ENCODE measurements around the gene POLR1C. TPM values are rescaled to one million over a fixed set of nuclear protein-coding genes. Genes with fewer than 3 reads are reported as not detected.
"Not testable (repeated sequence)": the region's sequence is repeated elsewhere in the genome, so short reads cannot be mapped to it uniquely, and the experiment has no call there.

POLR1C gene
- total RNA-seq, 1 donor from 2014 or later, result 23.5 TPM

DNA sequence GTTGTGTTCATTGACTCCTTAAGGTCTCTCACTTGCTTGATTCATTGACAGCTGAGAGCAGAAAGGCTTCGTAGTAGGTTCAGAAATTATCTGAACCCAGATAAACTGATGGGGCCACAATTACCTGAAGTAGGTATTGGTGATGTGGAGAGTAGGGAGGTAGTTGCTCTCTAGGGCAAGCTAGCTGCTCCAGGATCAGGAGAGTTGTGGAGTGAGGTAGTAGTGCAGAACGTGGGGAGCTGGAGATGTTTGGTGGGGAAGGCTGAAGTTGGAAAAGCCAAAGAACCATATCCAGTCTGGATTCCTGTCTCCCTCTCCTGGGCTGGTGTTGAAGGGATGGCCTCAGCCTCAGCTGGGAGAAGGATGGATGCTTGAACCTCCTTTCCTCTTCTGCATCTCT, 23.7 kb upstream of the POLR1C start:
- no peak for DNase-seq

DNA sequence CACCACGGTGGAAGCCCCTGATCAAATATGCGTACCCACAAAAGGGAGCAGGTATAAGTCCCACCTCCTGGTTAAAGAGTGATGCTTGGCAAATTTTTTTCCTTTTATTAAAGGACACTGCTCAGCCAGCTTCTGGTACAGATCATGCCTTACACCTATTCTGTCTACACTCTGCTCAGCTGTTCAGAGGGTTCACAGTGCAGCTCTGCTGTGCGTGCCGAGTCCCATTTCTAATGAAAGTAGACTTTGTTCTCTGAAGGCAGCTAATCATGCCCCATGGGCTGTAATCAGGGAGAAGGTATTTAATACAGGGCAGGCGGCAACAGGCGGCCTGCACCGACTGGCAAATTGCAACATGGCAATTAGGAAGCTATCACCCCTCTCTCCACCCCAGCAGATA, 23.1 kb upstream of the POLR1C start:
- DNase-seq, result no peak

DNA sequence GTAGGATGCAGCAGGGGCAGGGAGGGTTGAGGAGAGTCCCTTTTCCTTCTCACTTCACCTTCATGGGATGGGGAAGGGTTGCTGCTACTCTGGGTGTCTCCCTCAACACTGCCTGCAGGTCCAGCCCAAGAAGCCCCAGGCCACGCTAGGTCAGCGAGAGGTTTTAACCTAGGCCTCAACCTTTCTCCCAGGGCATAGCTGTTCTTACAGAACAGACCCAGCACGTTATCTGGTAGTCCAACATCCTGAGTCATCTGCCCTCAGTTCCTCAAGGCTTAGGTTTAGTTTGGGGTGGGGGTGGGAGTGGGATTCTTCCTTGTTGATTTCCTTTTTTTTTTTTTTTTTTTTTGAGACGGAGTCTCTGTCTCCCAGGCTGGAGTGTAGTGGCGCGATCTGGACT, 22.6 kb upstream of the POLR1C start:
- no peak for DNase-seq

DNA sequence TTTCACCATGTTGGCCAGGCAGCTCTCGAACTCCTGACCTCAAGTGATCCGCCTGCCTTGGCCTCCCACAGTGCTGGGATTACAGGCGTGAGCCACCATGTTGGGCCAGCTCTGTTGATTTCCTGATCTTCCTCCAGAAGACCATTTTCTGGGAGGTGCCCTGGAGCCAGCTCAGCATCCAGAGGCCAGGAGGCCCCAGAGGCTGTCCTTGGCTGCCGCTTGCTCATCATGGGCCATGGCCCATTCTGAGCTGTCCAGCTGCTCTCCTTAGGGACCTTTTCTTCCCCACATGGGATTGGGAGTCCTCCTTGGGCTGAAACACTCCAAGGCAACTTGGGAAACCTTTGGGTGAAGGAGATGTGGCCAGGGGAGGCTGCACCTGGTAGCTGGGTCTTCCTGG, 22.1 kb upstream of the POLR1C start:
- no peak for DNase-seq

DNA sequence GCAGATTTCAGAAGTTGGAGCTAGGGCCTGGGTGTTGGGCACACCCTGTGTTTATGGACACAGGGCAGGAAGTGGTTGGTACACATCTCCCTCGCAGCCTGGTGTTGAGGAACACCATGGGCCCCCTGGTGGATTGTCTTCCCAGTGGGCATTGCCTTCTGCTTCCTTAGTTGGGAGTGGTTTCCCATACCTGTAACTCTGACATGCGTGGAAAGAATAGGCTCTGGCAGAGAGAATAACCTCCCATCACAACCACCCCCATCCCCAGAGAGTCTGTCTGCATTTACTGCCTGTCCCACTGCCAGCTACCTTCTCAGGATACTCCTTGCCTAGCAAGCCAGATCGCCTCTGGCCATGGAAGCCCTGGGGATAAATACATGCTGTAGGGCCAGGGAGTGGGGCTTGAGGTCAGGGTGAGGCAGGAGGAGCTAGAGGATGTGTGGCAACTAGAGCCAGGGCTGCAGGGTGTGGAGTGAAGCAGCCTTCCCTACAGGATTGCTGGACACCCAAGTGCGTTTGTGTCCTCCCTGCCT, 21.4 kb upstream of the POLR1C start:
- no peak for DNase-seq

DNA sequence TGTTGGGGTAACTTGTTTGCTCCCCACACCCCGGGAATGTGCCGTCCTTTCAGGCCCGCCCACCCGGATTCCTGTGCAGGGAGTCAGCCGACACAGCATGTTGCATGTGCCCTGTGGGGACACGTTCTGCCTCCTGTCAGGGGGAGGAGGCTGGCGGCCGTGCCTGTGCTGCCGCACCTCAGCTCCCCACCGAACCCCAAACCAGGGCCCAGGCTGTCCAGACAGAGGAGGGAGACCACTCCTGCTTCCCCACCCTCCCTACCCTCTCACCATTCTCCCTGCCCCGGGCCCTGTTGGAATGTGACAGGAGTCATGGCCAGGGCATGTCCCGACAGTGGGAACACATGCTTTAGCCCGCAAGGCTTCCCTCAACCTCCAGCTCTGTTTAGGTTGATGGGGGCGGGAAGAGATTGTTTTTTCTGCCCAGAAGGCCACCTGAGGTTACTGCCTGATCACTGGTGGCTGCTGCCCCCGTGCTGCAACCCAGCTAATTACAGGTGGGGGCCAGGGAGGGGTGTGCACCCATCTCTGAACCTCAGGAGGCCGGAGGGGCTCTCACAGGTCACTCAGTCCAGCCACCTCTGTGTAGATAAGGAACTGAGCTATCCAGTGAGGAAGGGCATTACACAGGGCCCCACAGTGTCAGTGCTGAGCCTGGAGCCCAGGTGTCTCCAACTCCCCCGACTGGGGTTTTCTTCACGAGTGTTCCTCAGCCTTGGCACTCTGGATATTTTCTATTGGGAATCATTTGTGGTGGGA, 20.3 kb upstream of the POLR1C start:
- DNase-seq, result no peak

DNA sequence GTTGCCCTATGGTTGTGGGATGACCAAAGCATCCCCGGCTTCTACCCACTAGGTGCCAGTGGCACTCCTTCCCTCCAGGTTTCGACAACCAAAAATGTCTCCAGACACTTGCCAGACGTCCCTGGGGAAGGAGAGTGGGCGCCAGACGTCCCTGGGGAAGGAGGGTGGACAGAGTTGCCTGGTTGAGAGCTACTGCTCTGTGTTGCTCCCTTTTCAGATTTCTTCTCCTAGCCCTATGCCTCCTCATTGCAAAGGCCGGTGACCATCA, 19.8 kb upstream of the POLR1C start:
- no peak for DNase-seq

DNA sequence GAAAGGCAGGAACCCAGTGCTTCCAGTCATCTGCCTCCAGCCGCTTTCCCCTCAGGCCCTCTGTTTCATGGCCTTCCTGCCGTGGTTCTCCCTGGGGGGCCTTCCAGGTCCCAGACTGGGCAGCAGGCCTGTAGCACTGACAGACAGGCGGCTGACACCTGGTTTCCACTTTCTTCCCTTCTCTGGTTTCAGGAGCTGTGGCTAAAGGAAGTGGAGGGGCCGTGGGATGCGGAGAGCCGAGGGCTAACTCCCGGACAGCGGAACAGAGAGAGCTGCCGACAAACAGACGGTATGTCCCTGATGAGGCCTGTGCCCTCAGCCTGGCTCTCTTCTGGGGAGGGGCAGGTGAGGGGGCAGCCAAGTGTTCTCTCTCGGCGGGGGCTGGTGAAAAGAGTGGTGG, 19.2 kb upstream of the POLR1C start:
- no peak for DNase-seq

DNA sequence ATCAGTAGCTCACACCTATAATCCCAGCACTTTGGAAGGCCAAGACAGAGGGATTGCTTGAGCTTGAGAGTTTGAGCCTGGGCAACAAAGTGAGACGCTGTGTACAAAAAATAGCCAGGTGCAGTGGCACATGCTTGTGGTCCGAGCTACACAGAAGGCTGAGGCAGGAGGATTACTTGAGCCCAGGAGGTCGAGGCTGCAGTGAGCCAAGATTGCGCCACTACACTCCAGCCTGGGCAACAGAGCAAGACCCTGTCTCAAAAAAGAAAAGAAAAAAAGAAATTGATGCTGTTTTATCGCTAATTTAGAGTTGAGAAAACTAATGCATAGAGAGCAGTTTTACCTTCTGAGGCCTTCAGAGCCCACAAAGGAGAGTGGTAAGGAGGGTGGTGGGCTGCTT, 18.6 kb upstream of the POLR1C start:
- not testable (repeated sequence) for DNase-seq

DNA sequence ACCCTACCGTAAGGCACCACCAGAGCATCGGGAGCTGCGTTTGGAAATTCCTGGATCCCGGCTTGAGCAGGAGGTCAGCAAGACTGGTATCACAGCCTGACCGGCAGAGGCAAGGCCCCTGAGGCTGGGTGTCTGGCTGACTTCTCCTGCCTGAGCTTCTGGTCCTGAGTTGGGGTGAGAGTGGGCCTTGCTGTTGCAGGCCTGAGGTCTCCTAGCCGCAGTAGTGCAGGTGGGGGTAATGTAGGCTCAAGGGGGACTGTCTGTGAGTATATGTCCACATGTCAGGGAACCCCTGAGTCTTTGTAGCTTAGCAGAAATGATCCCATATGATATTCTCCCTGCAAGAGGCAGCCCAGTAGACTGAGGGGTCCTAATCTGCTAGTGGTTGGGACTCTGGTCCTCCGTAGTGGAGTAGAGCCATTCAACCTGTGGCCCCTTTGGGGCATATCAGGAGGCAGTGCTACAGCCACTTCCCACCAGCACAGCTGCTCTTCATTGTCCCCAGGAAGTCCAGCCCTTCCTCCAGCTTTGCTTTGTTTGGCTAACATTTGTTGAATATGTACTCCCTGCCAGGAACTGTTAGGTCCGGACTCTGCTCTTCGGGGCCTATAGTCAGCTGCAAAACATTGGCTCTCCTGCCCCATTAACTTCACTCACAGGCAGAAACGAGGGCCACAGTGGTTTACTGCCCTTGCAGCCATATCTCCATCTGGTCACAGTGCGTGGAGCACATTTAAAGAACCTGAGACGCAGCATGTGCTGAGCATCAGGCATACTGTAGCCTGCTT, 17.7 kb upstream of the POLR1C start:
- DNase-seq, result no peak

DNA sequence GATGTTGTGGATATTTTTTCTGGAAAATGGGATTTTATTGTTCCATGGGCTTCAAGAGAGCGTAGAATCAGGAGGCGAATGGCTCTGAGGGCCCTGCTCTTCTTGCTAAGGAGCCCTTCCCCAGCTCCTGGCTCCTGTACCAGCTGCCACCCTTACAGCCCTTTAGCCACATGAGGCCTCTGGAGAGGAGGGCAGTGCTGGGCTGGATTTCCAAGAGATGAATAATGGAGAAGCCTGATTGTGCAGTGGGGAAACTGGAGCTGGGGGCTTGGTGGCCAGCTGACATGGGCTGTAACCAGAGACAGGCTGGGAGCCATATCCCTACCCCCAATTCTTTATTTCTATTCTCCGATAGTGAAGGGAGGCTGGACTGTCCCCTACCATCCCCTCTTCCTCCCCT, 16.0 kb upstream of the POLR1C start:
- DNase-seq, result no peak

DNA sequence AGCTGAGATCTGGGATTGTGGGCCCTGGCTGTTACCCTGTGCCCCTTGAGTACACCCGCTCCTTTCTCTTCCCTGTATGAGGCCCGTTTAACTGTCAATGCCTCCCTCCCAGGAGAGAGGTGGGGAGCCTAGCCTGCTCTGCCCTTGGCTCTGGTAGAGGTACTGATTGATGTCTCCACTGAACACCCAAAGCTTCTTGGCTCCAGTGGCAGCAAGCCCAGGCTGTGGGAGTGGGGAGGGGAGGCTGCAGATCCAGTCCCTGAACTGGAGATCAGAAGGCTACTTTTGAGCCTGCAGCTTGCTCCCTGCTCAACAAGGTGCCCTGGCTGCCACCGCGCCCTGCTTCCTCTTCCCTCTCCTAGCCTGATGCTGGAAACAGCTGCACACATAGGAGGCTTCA, 14.2 kb upstream of the POLR1C start:
- DNase-seq, result no peak

DNA sequence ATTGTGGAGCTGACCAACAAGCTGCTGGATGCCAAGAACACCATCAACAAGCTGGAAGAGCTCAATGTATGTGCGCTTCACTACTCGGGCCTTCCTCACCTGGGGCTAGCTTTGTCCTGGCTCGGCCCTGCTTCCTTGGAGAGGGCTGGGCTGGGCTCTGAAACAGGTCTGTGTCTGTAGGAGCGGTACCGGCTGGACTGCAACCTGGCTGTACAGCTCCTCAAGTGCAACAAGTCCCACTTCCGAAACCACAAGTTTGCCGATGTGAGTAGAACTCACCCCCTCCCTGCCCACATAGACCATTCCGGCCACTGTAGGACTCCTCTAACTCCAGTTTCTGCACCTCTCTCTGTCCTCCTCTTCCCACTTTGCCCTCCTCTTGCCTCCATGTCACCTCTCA, 13.4 kb upstream of the POLR1C start:
- no peak for DNase-seq

DNA sequence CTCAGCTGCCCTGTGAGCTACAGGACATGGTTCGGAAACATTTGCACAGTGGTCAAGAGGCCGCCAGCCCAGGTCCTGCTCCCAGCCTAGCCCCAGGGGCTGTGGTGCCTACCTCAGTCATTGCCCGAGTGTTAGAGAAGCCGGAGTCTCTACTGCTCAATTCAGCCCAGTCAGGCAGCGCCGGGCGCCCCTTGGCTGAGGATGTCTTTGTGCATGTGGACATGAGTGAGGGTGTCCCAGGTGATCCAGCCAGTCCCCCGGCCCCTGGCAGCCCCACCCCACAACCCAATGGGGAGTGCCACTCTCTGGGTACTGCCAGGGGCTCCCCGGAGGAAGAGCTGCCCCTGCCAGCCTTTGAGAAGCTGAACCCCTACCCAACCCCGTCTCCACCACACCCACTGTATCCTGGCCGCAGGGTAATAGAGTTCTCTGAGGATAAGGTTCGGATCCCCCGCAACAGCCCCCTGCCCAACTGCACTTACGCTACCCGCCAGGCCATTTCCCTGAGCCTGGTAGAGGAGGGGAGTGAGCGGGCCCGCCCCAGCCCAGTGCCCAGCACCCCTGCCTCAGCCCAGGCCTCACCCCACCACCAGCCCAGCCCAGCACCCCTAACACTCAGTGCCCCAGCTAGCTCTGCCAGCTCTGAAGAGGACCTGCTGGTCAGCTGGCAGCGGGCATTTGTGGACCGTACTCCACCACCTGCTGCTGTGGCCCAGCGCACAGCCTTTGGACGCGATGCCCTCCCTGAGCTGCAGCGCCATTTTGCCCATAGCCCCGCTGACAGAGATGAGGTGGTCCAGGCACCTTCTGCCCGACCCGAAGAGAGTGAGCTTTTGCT, 11.9 kb upstream of the POLR1C start:
- DNase-seq, result no peak

DNA sequence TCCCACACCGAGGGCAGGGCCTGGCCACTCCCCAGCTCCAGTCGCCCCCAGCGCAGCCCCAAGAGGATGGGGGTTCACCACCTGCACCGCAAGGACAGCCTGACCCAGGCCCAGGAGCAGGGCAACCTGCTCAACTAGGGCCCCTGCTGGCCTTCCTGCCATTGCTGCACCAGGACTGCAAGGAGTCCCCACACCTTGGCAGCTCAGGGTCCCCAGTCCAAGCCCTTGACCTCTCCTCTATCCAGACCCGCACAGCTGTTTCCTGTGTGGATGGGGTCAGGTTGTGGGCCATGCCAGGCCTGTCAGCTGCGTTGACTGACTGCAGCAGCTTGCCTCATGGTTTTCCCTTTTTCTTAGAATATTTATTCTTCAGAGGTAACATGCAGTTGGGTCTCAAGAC, 11.2 kb upstream of the POLR1C start:
- DNase-seq, result no peak

DNA sequence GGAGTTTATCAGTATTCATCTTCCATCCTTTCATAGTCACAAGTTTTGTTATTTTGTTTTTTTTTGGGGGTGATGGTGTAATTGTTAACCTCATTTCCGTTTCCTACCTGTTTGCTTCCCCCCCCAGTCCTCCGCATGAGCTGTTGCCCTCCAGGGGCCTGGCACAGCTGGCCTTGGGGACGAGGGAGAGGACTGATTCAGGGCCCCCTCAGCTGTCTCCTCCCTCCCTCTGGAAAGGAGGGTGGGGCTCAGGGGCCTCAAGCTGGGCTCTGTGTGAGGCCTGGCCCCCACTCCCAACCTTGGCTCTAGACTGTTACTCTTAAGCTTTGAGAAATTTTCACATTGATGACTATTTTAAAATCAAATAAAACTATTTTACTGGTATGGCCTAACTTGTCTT, 10.7 kb upstream of the POLR1C start:
- DNase-seq, result no peak

DNA sequence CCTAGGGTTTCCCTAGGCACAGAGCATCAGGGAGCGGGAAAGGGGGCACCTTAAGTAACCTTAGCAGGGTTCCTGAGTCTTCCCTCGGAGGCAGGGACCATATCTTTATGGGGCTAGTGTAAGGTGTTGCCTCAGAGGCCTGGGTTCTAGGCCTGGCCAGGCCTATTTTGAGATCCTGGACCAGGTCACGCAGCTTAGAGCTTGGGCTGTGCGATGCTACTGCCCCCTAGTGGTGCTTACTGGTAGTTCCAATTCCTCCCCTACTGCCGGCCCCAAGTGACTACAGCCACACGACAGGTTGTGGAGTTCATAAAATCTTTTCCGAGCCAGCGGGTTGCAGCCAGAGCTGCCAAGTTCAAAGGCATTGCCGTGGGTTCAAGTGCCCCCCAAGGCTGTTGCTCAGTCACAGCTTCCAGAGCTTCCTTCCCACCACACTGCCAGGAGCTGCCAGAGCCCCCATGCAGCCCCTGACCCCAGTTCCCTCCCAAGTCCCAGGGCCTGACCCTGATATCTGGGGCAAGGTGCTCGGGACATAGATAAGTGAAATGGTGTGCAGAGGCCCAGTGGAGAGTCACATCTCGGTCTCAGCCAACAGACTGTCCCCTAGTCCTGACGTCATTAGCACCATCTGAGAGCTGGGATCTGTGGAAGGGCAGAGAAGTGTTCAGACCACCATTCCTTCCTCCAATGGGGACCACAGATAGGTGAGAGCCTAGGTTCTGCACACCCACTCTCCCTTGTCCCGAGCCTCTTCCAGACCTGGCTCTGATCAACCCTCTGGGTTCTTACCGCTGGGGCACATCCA, 10.0 kb upstream of the POLR1C start:
- peak; percentile 36 for DNase-seq

DNA sequence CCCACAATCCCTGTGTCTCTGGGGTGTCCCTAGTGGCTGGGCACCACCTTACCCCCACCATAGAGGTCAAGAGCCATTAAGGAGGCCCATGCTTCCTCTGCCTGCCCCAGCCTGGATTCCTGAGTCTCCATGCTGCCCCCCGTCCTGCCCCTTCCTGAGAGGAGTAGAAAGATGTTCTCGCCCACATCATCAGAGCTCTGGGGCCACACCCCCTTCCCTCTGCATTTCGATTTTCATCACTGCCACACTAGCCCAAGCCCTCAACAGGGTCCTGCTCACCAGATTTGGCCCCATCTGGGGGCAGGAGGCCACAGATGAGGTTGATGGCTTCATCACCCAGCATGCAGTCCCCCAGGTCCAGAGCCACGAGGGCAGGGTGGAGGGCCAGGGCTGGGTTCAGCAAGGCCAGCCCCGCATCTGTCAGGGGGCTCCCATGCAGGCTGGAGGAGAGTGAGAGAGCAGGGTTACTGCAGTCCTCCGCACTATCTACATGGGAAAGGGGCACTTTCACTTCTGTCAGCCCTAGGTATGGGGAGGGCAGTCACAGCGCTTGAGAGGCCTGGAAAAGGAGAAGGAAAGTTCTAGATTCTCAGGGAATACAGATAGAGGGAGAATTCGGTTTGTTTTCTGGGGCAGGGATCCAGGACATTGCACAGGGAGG, 8.3 kb upstream of the POLR1C start:
- DNase-seq, result no peak

DNA sequence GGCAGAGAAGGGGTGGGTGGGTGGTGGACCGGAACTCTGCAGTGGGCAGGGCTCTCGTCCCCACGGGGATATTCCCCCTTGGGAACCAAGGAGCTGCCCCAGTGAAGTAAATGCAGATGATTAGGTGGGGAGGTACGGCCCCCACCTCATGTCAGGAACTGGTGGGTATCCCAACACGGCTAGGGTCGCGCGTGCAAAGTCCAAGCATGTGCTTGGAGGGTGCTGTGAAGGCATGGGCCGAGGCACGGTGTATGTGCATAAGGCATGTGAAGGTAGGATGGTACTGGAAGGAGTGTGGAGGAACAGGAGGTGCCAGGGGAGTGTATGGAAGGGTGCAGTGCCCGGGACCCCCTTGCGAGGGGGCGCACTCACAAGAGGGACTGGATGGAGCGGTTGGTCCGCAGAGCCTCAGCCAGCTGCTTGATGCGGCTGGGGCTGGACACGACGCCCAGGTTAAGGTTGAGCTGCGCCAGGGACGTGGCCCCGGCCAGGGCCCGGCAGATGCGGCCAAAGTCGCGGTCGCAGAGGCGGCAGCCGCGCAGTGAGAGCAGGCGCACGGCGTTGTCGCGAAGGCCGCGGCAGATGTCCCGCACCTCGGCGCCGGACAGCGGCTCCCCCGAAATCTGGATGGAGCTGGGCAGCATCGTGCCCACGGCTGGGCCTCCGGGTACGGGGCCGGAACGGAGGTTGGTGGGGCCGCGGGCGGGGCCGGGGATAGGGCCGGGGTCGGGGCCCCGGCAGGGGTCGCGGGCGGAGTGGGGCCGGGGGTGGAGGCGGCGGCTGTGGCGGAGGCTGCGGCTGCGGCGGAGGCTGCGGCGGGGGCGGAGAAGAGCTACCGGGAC, 7.5 kb upstream of the POLR1C start:
- no peak for DNase-seq

DNA sequence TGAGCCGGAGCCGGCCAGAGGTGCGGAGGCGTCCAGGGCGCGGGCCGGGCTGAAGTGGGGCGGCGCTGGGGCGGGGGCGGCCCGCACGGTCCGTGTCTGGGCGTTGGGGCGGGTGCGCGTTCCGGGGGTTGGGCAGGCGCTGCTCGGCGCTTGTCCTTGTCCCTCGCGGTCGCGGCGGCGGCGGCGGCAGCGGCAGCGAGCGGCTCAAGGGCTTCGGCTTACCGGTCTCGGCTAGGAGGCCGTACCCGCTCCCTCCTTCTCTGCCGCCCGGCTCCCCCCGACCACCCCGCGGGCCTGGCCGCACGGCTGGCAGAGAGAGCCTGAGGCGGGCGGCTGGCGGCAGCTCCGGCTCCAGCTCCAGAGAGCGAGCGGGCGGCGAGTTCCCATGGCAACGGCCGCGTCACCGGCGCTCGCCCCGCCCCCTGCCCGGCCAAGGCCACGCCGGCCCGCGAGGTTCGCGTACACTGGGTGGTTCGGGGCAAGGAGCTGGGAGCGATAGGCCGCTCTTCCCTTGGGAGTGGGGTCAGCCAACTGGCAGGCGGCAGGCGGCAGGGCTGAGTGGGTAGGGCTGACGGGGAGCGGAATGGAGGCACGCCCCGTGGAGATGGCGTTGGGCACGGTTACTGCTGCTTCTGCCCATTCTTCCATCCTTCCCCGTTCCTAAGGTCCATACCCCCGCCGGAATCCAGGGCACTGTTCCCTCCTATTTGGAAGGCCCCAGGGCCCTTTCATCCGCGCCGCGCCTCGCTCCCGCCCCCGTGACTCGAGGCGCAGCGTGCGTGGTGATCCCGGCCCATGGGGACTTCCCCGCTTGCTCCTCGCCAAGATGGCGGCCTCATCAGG, 6.7 kb upstream of the POLR1C start, which contains the start of gene LRRC73:
LRRC73 (minus strand) TSS at position 363 of the 843 bp plus-strand sequence. CDS start 561 bp downstream, outside the sequence.
- DNase-seq, result peak; percentile 40
